Measurements from ENCODE around the gene LINGO4. TPM values are rescaled to one million over a fixed set of nuclear protein-coding genes. Genes with fewer than 3 reads are reported as not detected.

LINGO4 gene
- total RNA-seq, 6 donors from 2014 or later: 0.22 to 0.89 (median 0.61) TPM; not detected in 1

- DNase-seq: peak in 1 of 2 donors; percentile 44
These were observed 46.7 kb upstream of the LINGO4 start for GRCh38 chr1:151851886-151852285.

GRCh38 chr1:151849871-151850270 is 44.7 kb upstream of the LINGO4 start:
- Histone ChIP-seq H3K9me3 (no peaks in the 10 kb centered on the region), H3K27ac (no peak overlapping the region), H3K4me3 (no peak overlapping the region), H3K4me1 (peaks cover 0 to 18% (median 7%) of the 10 kb centered on the region in 4 donors), H3K27me3 (no peaks in the 10 kb centered on the region), H3K36me3 (no peaks in the 10 kb centered on the region)
- ATAC-seq (ENCODE audit: low FRiP score in 2 of 2) (no peak), DNase-seq (no peak)
- TF ChIP-seq EP300 (IDR thresholded peaks at IDR 0.05) (no peak), POLR2AphosphoS5 (IDR thresholded peaks at IDR 0.05) (no peak), POLR2A (IDR thresholded peaks at IDR 0.05) (no peak), CTCF (IDR thresholded peaks at IDR 0.05) (no peak)

More at GRCh38 chr1:151851886-151852285, 46.7 kb upstream of the LINGO4 start:
- Histone ChIP-seq H3K4me3 (no peak overlapping the region), H3K9me3 (no peaks in the 10 kb centered on the region), H3K27ac (no peak overlapping the region), H3K27me3 (no peaks in the 10 kb centered on the region), H3K4me1 (peaks cover 0 to 18% (median 7%) of the 10 kb centered on the region in 4 donors), H3K36me3 (no peaks in the 10 kb centered on the region)
- 86 to 91% methylated on average over 8 of the region's 8 CpGs for WGBS, 2 donors
- no peak for ATAC-seq (ENCODE audit: low FRiP score in 2 of 2)
- TF ChIP-seq EP300 (IDR thresholded peaks at IDR 0.05) (no peak), POLR2A (IDR thresholded peaks at IDR 0.05) (no peak), POLR2AphosphoS5 (IDR thresholded peaks at IDR 0.05) (no peak), CTCF (IDR thresholded peaks at IDR 0.05) (no peak)

- Histone ChIP-seq H3K27me3 (no peaks in the 10 kb centered on the region), H3K9me3 (no peaks in the 10 kb centered on the region), H3K36me3 (no peaks in the 10 kb centered on the region), H3K4me1 (peaks cover 0 to 18% (median 7%) of the 10 kb centered on the region in 4 donors), H3K27ac (no peak overlapping the region), H3K4me3 (no peak overlapping the region)
- ATAC-seq (ENCODE audit: low FRiP score in 2 of 2): no peak
- no peak for DNase-seq
- 43 to 59% methylated on average over 3 of the region's 3 CpGs for WGBS, 2 donors
- TF ChIP-seq POLR2A (IDR thresholded peaks at IDR 0.05): no peak
- no peak for TF ChIP-seq POLR2AphosphoS5 (IDR thresholded peaks at IDR 0.05)
These were observed 43.9 kb upstream of the LINGO4 start for GRCh38 chr1:151849126-151849525.

- DNase-seq (no peak), ATAC-seq (ENCODE audit: low FRiP score in 2 of 2) (no peak)
- Histone ChIP-seq H3K9me3 (no peaks in the 10 kb centered on the region), H3K4me3 (no peak overlapping the region), H3K36me3 (no peaks in the 10 kb centered on the region), H3K4me1 (peaks cover 0 to 18% (median 7%) of the 10 kb centered on the region in 4 donors), H3K27me3 (no peaks in the 10 kb centered on the region), H3K27ac (no peak overlapping the region)
- TF ChIP-seq CTCF (IDR thresholded peaks at IDR 0.05) (no peak), EP300 (IDR thresholded peaks at IDR 0.05) (no peak), POLR2A (IDR thresholded peaks at IDR 0.05) (no peak), POLR2AphosphoS5 (IDR thresholded peaks at IDR 0.05) (no peak)
- WGBS, 2 donors: 42 to 58% methylated on average over 9 of the region's 11 CpGs
These were observed 42.8 kb upstream of the LINGO4 start for GRCh38 chr1:151847867-151848596.

GRCh38 chr1:151846686-151847237 is 41.5 kb upstream of the LINGO4 start:
- WGBS, 2 donors: 90 to 93% methylated on average over 8 of the region's 8 CpGs
- no peak overlapping the region for H3K4me3 ChIP-seq
- no peaks in the 10 kb centered on the region for H3K36me3 ChIP-seq
- ATAC-seq (ENCODE audit: low FRiP score in 2 of 2) (no peak), DNase-seq (no peak)
- H3K9me3 ChIP-seq: no peaks in the 10 kb centered on the region
- no peak overlapping the region for H3K27ac ChIP-seq
- peaks cover 0 to 18% (median 7%) of the 10 kb centered on the region in 4 donors for H3K4me1 ChIP-seq
- H3K27me3 ChIP-seq: no peaks in the 10 kb centered on the region
- TF ChIP-seq POLR2A (IDR thresholded peaks at IDR 0.05) (no peak), POLR2AphosphoS5 (IDR thresholded peaks at IDR 0.05) (no peak), EP300 (IDR thresholded peaks at IDR 0.05) (no peak), CTCF (IDR thresholded peaks at IDR 0.05) (no peak)
